ENCODE data around the gene CYP4Z1.
A peak's percentile ranks its signal among the peaks of the same experiment; 100 is the strongest.
"Not testable (repeated sequence)": the region's sequence is repeated elsewhere in the genome, so short reads cannot be mapped to it uniquely, and the experiment has no call there.

DNA sequence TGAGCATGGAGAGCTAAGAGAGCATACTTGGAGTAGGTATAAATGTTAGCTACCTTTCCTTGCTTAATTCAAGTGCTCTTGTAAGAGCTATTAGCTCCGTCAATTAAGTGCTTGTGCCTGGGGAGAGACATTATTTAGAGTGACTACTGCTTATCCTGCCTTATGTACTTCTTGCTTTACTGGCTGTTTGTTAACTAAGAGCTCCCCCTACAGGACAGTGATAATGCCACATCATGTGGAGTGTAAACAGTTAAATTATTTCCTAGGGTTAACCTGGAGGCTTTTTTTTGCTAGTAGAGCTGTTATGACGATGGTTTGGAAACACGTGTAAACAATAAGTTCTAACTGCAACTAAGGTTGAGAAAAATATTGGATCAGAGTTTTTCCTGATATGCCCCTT is 24.4 kb downstream of the CYP4Z1 start:
- TF ChIP-seq CTCF (IDR thresholded peaks at IDR 0.05) = peak; percentile 50
- not testable (repeated sequence) for TF ChIP-seq YY1 (IDR thresholded peaks at IDR 0.05; ENCODE audit: low read depth); POLR2AphosphoS5 (IDR thresholded peaks at IDR 0.05; ENCODE audit: low read depth, low read length); SIN3A (IDR thresholded peaks at IDR 0.05; ENCODE audit: borderline replicate concordance, low read depth, low read length); RAD21 (IDR thresholded peaks at IDR 0.05; ENCODE audit: low read length); MAX (IDR thresholded peaks at IDR 0.05; ENCODE audit: low read depth); TCF12 (IDR thresholded peaks at IDR 0.05); EP300 (IDR thresholded peaks at IDR 0.05; ENCODE audit: borderline replicate concordance in 1 of 2, low read depth in 1 of 2, low read length in 1 of 2); TAF1 (IDR thresholded peaks at IDR 0.05; ENCODE audit: borderline replicate concordance, low read depth, low read length); REST (IDR thresholded peaks at IDR 0.05; ENCODE audit: low read depth, low read length)
